Neural cell (in vitro differentiated cells): ENCODE results near the gene C22orf23.

Experiments used
- CTCF ChIP-seq: fragments of 450-650 bp; IDR thresholded peaks from 2 replicates; pipeline ENCODE4 v1.5.1; 2014; ENCODE audit warnings: antibody characterized with exemption, mild to moderate bottlenecking, moderate library complexity; ENCODE audit not compliant: poor library complexity, severe bottlenecking
- EP300 ChIP-seq: fragments of 450-650 bp; conservative IDR thresholded peaks from 2 replicates; pipeline ENCODE4 v1.6.1; 2014; ENCODE audit warnings: antibody characterized with exemption, mild to moderate bottlenecking, moderate library complexity; ENCODE audit not compliant: poor library complexity, severe bottlenecking
- POLR2AphosphoS5 ChIP-seq: IDR thresholded peaks from 2 replicates; pipeline ENCODE4 v1.6.1; 2012
- SMC3 ChIP-seq: fragments of 450-650 bp; conservative IDR thresholded peaks from 2 replicates; pipeline ENCODE4 v1.6.1; 2014; ENCODE audit warnings: antibody characterized with exemption, mild to moderate bottlenecking, moderate library complexity; ENCODE audit not compliant: poor library complexity

DNA sequence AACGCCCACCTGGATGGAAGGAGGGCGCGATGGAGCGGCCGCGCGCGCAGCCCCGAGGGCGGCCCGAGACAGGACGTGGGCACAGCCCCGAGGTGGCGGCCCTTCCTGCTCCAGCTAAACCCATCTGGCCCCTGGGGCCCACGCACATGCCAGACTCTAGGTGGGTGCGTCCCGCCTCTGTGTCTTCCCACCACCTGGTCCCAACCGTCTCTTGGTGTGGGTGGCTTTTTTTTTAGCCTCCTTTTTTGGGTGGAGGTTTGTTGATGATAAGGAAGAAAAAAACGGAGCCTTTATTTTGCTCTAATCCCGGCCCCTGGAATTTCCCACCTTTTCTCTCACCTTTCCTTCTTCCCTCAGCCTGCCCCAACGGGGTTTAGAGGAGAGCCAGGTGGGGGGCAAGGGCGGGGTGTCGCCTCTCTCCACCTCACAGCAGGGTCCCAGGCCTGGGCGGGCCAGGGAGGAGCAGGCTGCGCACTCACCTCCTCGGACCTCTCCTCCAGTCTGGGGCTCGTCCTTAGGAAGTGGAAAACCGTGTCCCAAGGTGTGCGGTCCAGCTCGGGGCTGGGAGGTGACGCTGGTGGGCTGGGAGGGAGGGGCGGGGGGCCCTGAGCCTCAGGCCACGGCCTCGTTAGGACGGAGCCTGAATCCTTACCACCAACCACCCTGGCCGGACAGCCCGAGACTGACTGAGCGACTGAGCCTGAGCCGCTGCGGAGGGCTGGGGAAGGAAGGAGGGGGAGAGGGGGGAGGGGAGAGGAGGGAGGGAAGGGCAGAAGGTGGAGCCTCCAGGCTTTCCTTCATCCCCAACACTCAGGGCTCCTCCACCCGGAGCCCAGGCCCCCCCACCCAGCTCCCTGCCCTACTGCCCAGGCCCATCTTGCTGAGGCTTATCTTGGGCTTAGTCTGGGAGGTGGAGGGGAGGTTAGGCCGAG lies 30.7 kb upstream of the C22orf23 start, which contains the start of gene SOX10:
- no peak for TF ChIP-seq SMC3
- TF ChIP-seq CTCF, result no peak
- no peak for TF ChIP-seq EP300
- no peak for TF ChIP-seq POLR2AphosphoS5
